Stimulated activated naive CD8-positive, alpha-beta T cell treated with anti-CD3 and anti-CD28 coated beads, Interleukin-15, Interleukin-2, amounts not matched to agents 100 ng/mL and 50 ng/mL, for 24 hours (primary cell): ENCODE results near the gene TAS2R50.

Experiments
- H3K27ac Mint-ChIP-seq: one replicate; pipeline ENCODE4 v1.8.0; 2021; ENCODE audit warnings: mild to moderate bottlenecking, mixed read lengths
- H3K27me3 Mint-ChIP-seq: one replicate; pipeline ENCODE4 v1.8.0; 2021; ENCODE audit warnings: mixed read lengths
- H3K36me3 Mint-ChIP-seq: one replicate; pipeline ENCODE4 v1.8.0; 2021; ENCODE audit warnings: low read depth, mixed read lengths
- H3K4me1 Mint-ChIP-seq: one replicate; pipeline ENCODE4 v1.8.0; 2021; ENCODE audit warnings: low read depth, mixed read lengths
- H3K4me3 Mint-ChIP-seq: one replicate; pipeline ENCODE4 v1.8.0; 2021; ENCODE audit warnings: mild to moderate bottlenecking, mixed read lengths
- H3K9me3 Mint-ChIP-seq: one replicate; pipeline ENCODE4 v1.8.0; 2021; ENCODE audit warnings: mixed read lengths

The TAS2R50 gene

GRCh38 chr12:10968765-10969456, 17.8 kb downstream of the TAS2R50 start:
- no peaks in the 10 kb centered on the region for H3K27me3 Mint-ChIP-seq
- H3K4me3 Mint-ChIP-seq: no peak overlapping the region
- H3K9me3 Mint-ChIP-seq: no peaks in the 10 kb centered on the region
- H3K36me3 Mint-ChIP-seq: peaks cover 15% of the 10 kb centered on the region
- no peak overlapping the region for H3K27ac Mint-ChIP-seq
- H3K4me1 Mint-ChIP-seq: peaks cover 10% of the 10 kb centered on the region

- Mint-ChIP-seq H3K27ac (no peak overlapping the region), H3K36me3 (peaks cover 14% of the 10 kb centered on the region)
These were observed 19.3 kb downstream of the TAS2R50 start for GRCh38 chr12:10967409-10967808.

GRCh38 chr12:10966314-10966713, 20.4 kb downstream of the TAS2R50 start:
- no peaks in the 10 kb centered on the region for H3K9me3 Mint-ChIP-seq
- H3K4me3 Mint-ChIP-seq: no peak overlapping the region
- H3K36me3 Mint-ChIP-seq: peaks cover 15% of the 10 kb centered on the region
- no peak overlapping the region for H3K27ac Mint-ChIP-seq
- no peaks in the 10 kb centered on the region for H3K27me3 Mint-ChIP-seq
- peaks cover 17% of the 10 kb centered on the region for H3K4me1 Mint-ChIP-seq

More at GRCh38 chr12:10967409-10967808, 19.3 kb downstream of the TAS2R50 start:
- Mint-ChIP-seq H3K27me3 (no peaks in the 10 kb centered on the region), H3K4me1 (peaks cover 10% of the 10 kb centered on the region), H3K4me3 (no peak overlapping the region), H3K9me3 (no peaks in the 10 kb centered on the region)

GRCh38 chr12:10965476-10965875, 21.2 kb downstream of the TAS2R50 start:
- Mint-ChIP-seq H3K4me1 (peaks cover 25% of the 10 kb centered on the region), H3K9me3 (no peaks in the 10 kb centered on the region), H3K36me3 (peaks cover 18% of the 10 kb centered on the region), H3K27ac (no peak overlapping the region), H3K27me3 (no peaks in the 10 kb centered on the region), H3K4me3 (no peak overlapping the region)

- Mint-ChIP-seq H3K27ac (no peak overlapping the region), H3K4me3 (no peak overlapping the region)
These were observed 26.5 kb downstream of the TAS2R50 start for GRCh38 chr12:10960211-10960610.

GRCh38 chr12:10959804-10960203, 26.9 kb downstream of the TAS2R50 start:
- Mint-ChIP-seq H3K9me3 (peaks cover 5% of the 10 kb centered on the region), H3K4me1 (peaks cover 36% of the 10 kb centered on the region), H3K27me3 (no peaks in the 10 kb centered on the region), H3K4me3 (no peak overlapping the region), H3K36me3 (peaks cover 36% of the 10 kb centered on the region), H3K27ac (no peak overlapping the region)

More at GRCh38 chr12:10960211-10960610, 26.5 kb downstream of the TAS2R50 start:
- H3K9me3 Mint-ChIP-seq: peaks cover 2% of the 10 kb centered on the region
- H3K36me3 Mint-ChIP-seq: peaks cover 32% of the 10 kb centered on the region
- no peaks in the 10 kb centered on the region for H3K27me3 Mint-ChIP-seq
- peaks cover 39% of the 10 kb centered on the region for H3K4me1 Mint-ChIP-seq

- H3K27me3 Mint-ChIP-seq: no peaks in the 10 kb centered on the region
- H3K9me3 Mint-ChIP-seq: peaks cover 10% of the 10 kb centered on the region
- peaks cover 41% of the 10 kb centered on the region for H3K36me3 Mint-ChIP-seq
- no peak overlapping the region for H3K27ac Mint-ChIP-seq
- peaks cover 40% of the 10 kb centered on the region for H3K4me1 Mint-ChIP-seq
- no peak overlapping the region for H3K4me3 Mint-ChIP-seq
These were observed 29.0 kb downstream of the TAS2R50 start for GRCh38 chr12:10957741-10958140.

- peaks cover 41% of the 10 kb centered on the region for H3K36me3 Mint-ChIP-seq
- no peak overlapping the region for H3K27ac Mint-ChIP-seq
- peaks cover 31% of the 10 kb centered on the region for H3K4me1 Mint-ChIP-seq
- H3K9me3 Mint-ChIP-seq: peaks cover 11% of the 10 kb centered on the region
- H3K27me3 Mint-ChIP-seq: no peaks in the 10 kb centered on the region
- H3K4me3 Mint-ChIP-seq: no peak overlapping the region
These were observed 30.6 kb downstream of the TAS2R50 start for GRCh38 chr12:10956085-10956484.

- peaks cover 15% of the 10 kb centered on the region for H3K4me1 Mint-ChIP-seq
- no peak overlapping the region for H3K4me3 Mint-ChIP-seq
- H3K36me3 Mint-ChIP-seq: peaks cover 51% of the 10 kb centered on the region
- H3K27me3 Mint-ChIP-seq: no peaks in the 10 kb centered on the region
- no peak overlapping the region for H3K27ac Mint-ChIP-seq
- peaks cover 20% of the 10 kb centered on the region for H3K9me3 Mint-ChIP-seq
These were observed 34.1 kb downstream of the TAS2R50 start for GRCh38 chr12:10952645-10953044.

- Mint-ChIP-seq H3K4me1 (peaks cover 4% of the 10 kb centered on the region), H3K36me3 (peaks cover 11% of the 10 kb centered on the region), H3K9me3 (peaks cover 11% of the 10 kb centered on the region), H3K4me3 (no peak overlapping the region), H3K27me3 (no peaks in the 10 kb centered on the region), H3K27ac (no peak overlapping the region)
These were observed 43.5 kb downstream of the TAS2R50 start for GRCh38 chr12:10943167-10943566.

- H3K27me3 Mint-ChIP-seq: no peaks in the 10 kb centered on the region
- H3K36me3 Mint-ChIP-seq: peaks cover 6% of the 10 kb centered on the region
- H3K9me3 Mint-ChIP-seq: peaks cover 9% of the 10 kb centered on the region
- peaks cover 4% of the 10 kb centered on the region for H3K4me1 Mint-ChIP-seq
- H3K4me3 Mint-ChIP-seq: no peak overlapping the region
- H3K27ac Mint-ChIP-seq: peak overlapping the region; percentile 47
These were observed 44.6 kb downstream of the TAS2R50 start for GRCh38 chr12:10941916-10942607.

- Mint-ChIP-seq H3K9me3 (peaks cover 6% of the 10 kb centered on the region), H3K36me3 (peaks cover 6% of the 10 kb centered on the region), H3K4me1 (peaks cover 4% of the 10 kb centered on the region), H3K27me3 (no peaks in the 10 kb centered on the region), H3K4me3 (no peak overlapping the region), H3K27ac (no peak overlapping the region)
These were observed 45.3 kb downstream of the TAS2R50 start for GRCh38 chr12:10941369-10941768.

GRCh38 chr12:10940389-10940788, 46.3 kb downstream of the TAS2R50 start:
- H3K4me1 Mint-ChIP-seq: peaks cover 4% of the 10 kb centered on the region
- H3K27ac Mint-ChIP-seq: no peak overlapping the region
- H3K27me3 Mint-ChIP-seq: no peaks in the 10 kb centered on the region
- peaks cover 5% of the 10 kb centered on the region for H3K9me3 Mint-ChIP-seq
- H3K36me3 Mint-ChIP-seq: peaks cover 6% of the 10 kb centered on the region
- no peak overlapping the region for H3K4me3 Mint-ChIP-seq

- Mint-ChIP-seq H3K4me1 (peaks cover 4% of the 10 kb centered on the region), H3K27ac (no peak within 1 kb of the TSS), H3K9me3 (no peaks in the 10 kb centered on the region), H3K27me3 (no peaks in the 10 kb centered on the region), H3K4me3 (no peak within 1 kb of the TSS), H3K36me3 (peaks cover 6% of the 10 kb centered on the region)
These were observed 47.5 kb downstream of the TAS2R50 start, which contains the start of gene TAS2R14 for GRCh38 chr12:10939163-10939562. TAS2R14 (minus strand) TSS chr12:10939263; CDS start chr12:10939207, 56 bp downstream.

GRCh38 chr12:10936506-10936905, 50.2 kb downstream of the TAS2R50 start:
- no peak overlapping the region for H3K4me3 Mint-ChIP-seq
- H3K4me1 Mint-ChIP-seq: no peaks in the 10 kb centered on the region
- no peaks in the 10 kb centered on the region for H3K27me3 Mint-ChIP-seq
- peaks cover 11% of the 10 kb centered on the region for H3K36me3 Mint-ChIP-seq
- H3K27ac Mint-ChIP-seq: no peak overlapping the region
- no peaks in the 10 kb centered on the region for H3K9me3 Mint-ChIP-seq
